Epithelial cell of prostate (primary cell): ENCODE results near the gene UBE2J2.

Experiments used
- DNase-seq: peaks from one replicate; pipeline ENCODE4 v3.0.0-alpha.2; 2011; ENCODE audit warnings: low read depth, low spot score
- H3K27ac ChIP-seq: fragments of 450-650 bp; 2 replicates; pipeline ENCODE4 v1.5.1; 2017; ENCODE audit warnings: mild to moderate bottlenecking

The UBE2J2 gene

DNA sequence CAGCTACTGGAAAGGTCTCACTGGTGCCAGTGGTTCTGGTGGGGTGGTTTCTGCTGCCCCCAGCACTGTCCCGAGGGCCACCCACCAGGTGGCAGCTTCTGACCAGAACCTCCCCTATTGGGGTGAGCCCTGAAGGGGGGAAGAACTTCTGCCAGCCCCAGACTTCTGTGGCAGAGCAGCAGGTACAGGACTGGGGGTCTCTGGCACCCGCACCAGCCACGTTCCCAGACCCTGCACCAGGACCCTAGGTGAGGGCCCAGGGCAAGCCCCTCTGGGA is 36.4 kb upstream of the UBE2J2 start:
- no peak for DNase-seq
- no peak overlapping the region for H3K27ac ChIP-seq

DNA sequence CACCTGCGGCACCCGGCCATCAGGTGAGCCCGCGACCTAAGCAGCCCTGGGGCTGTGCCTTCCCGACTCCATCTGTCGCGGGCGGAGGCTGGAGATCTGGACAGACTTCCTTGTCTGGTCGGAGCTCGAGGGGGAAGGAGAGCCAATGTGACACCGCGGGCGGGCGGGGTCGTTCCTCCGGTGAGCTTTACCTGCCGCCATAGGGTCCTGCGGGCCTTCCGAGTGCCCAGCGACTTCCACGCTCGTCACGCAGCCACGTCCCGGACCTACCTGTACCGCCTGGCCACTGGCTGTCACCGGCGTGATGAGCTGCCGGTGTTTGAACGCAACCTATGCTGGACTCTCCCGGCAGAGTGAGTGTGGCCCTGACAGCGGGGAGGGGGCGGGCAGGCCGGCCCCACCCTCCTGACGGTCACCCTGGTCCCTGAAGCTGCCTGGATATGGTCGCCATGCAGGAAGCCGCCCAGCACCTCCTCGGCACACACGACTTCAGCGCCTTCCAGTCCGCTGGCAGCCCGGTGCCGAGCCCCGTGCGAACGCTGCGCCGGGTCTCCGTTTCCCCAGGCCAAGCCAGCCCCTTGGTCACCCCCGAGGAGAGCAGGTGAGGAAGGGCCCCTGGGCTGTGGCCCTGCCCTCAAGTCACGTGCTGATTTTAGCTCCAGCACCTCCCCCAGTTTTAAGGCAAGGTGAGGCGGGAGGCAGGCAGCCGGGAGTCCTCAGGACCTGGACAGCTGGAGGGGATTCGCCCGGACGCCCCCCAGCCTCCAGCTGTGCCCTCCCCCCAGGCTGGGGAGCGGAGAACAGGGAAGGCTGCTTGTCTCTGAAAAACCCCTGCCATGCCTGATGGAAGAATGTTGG is 35.8 kb upstream of the UBE2J2 start:
- peak overlapping the region; percentile 87 for H3K27ac ChIP-seq
- DNase-seq, result no peak

DNA sequence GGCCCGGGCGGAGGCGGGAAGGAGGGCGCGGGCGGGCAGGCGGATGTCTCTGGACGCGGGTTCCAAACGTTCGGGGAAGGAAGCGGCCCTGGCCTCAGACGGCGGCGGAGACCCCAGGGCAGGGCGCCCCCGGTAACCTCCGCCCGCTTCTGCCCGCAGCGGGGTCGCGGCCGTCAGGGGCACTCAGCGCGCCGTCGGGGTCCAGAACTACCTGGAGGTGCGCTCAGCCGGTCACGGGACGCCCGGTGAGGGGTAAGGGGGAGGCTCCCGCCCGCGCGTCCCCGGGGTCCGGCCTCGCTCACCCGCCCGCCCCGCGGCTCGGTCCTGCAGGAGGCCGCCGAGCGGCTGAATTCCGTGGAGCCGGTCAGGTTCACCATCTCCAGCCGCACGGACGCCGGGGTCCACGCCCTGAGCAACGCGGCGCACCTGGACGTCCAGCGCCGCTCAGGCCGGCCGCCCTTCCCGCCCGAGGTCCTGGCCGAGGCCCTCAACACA is 35.1 kb upstream of the UBE2J2 start:
- no peak for DNase-seq

DNA sequence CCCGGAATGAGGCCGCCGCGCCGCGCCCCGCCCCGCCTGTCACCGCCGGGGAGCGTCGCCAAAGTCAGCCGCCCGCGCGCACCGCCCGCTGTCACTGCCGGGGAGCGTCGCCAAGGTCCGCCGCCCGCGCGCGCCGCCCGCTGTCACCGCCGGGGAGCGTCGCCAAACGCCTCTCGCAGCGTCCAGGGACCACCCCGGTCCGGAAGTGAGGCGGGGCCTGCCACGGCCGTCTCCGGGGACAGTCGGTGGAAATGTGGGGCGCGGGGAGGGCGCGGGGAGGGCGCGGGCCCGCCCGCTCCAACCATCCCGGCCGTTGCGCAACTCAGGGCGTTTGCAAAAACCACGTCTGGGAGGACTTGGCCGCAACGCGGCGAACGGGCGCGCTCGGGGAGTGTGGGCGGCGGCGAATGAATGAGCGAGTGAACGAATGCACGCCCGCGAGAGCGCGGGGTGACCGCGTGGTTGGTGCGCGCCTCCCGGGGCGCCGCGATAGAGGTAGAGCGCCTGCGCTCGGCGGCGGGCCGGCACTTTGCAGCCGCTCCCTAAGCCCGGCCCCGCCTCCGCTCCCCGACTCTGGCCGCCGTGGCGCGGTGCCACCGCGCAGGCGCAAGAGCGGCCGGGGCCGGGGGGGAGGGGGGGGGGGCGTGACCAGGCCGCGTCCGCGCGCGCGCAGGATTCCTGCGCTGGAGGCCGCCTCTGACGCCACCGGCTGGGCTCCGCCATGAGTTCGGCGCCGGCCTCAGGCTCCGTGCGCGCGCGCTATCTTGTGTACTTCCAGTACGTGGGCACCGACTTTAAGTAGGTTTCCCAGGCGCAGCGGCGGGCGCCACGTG is 34.5 kb upstream of the UBE2J2 start, which contains the start of the genes ACAP3 and PUSL1:
Gene ACAP3 (minus strand): TSS at position 8 of the 833 bp plus-strand sequence. CDS start 115 bp downstream, outside the sequence.
Gene PUSL1 (plus strand): TSS at position 675 of the 833 bp plus-strand sequence. CDS start 47 bp downstream, at position 722.
- DNase-seq, result peak; percentile 70
- H3K27ac ChIP-seq, result peak within 1 kb of the TSS; percentile 87

More for the DNA sequence above, 35.1 kb upstream of the UBE2J2 start:
- peak overlapping the region; percentile 87 for H3K27ac ChIP-seq

DNA sequence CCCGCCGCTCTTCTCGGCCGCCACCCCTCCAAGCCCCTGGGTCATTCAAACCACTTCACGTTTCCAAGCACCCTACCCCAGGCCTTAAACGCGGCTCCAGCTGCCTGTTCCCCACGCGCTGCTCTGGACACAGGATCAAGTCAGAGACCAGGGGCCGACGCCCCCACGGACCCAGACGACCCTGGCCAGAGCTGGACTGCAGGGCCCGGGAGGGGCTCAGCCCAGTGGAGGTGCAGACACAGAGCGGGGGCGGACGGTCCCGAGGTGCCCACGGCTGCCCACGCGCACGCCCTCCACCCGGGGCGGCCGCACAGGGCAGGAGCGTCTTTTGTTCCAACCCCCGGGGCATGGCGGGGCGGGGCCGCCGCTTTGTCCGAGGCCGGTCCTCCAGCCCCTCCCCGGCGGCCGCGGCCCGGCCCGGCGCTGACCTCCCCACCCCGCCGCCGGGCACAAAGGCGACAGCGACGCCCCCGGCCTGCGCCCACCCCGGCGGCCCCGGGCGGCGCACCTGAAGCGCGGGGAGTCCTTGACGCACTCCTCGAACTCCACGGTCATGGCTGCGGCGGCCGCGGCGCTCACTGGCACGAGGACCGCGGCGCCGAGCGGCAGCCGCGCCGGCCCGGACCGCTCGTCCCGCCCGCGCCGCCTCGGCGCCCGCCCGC is 33.7 kb upstream of the UBE2J2 start:
- H3K27ac ChIP-seq, result peak overlapping the region; percentile 87
- DNase-seq, result no peak

DNA sequence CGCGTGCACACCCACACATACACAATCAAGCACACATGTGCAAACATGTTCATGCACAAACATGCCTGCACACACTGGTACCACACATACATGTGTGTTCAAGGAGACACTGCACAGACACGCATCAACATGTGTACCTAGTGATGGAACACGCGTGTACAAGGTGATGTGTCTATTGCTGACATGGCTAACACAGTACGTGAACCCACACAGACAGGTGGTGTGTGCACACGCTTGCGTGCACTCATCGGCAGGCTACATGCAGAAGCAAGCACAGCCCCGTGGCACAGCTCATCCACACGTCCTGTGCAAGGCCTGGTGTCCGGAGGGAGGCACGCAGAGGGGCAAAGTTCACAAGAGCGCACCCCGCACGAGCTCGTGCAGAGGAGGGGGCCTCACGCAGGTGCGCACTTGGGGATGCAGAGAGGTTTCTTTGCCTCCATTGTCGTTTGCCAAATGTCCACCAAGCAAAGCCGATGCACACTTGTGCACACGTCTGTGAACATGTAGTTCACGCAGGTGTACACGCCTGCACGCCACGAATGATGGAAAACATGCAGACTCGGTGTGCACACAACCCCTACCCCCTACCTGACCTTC is 33.1 kb upstream of the UBE2J2 start:
- no peak for DNase-seq
- H3K27ac ChIP-seq, result no peak overlapping the region

DNA sequence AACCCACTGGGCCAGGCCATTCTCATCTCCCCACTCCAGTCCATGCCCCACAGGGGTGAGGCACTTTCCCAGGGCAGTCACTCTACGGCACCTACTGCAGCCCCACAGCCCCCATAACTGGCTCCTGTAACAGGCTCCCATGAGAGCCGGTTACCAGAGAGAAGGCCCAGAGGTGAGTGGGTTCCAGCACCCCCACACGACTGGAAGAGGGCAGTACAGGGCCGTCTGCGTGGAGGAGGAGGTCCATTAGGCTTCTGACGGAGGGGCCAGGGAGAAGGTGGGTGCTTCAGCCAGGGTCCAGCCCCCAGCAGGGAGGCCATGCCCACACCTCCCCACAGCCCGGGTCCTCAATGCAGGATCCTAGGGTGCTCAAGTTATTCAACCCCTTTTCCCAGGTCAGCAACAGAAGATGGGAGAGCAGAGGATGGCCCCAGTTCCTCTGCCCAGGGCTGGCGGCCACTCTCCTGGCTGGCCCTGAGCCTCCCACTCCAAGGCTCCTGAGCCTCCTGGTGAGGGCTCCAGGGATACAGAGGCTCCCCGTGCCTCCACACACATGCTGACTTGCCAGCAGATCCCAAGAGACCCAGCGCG is 32.5 kb upstream of the UBE2J2 start:
- peak overlapping the region; percentile 63 for H3K27ac ChIP-seq
- no peak for DNase-seq

DNA sequence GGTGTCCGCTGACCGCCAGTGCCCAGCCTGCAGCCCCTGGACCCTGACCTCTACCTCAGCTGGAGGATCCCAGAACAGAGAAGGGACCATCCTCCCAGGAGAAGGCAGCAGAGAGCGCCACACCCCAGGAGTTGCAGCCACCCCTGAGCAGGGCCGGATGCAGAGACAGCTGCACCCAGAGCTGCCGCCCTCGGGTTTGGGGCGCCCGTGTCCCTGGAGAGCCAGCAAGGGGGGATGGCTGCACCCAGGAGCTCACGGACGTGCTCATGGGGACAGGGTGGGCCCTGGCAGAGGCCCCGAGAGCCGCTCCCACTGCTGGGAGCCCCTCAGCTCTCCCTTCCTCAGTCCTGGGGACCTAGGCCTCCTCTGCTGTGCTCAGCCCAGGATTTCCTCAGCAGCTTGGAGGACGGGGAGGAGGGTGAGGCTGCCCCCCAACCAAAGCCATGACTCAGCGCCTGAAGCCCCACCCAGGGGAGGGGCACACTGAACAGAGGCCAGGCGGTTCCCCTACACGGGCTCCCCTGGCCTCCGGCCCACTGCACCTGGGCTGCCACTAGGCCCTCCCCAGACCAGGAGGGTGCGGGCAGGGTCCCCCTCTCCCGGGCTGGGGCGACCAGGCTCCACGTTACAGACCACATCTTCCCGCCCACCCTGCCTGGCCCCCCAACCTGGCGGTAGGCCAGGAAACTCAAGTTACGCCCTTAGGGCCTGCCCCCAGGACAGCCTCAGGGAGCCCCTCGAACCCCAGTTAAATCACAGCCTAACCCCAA is 31.8 kb upstream of the UBE2J2 start:
- DNase-seq, result no peak
- H3K27ac ChIP-seq, result peak overlapping the region; percentile 63

DNA sequence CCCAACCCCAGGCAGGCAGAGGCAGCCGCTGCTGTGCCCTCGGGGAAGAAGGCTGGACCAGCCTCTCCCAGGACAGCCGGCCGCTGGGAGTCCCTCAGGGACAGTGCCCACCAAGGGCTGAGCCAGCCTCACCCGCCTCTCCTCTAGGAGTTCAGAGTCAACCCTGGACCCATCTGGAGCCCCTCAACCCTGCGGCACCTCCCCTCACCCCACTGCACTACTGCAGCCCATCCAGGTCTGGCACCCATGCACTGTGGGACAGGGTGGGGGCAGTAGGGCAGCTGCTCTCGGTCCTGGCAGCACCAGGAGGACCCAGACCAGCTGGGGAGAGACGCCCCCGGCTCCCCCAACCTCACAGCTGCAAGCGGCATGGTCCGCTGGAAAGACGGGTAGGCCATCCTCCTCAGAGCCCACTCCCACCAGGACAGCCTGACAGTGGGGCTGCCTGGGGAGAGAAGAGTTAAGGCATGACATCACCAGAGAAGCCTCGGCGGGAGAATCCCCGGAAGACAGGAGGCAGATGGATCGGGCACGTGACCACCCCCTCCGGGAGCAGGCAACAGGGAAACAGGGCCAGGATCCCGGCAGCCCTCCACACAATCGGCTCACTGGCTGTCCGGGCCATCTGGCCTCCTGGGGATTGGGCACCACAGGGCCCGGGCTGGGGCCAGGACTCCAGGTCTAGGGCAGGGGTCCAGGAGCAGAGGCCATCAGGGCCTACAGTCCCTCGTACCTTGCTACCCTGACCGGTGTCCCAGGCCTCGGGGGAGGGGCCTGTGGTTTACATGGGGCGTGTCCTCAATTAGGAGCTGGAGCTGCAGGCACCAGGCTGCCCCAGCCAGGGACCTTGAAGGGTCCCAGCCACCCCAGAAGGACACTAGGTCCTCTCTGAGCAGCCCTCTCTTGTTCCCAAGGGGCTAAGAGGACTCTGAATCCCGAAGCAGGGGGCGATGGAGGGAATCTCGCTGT is 31.0 kb upstream of the UBE2J2 start:
- peak overlapping the region; percentile 63 for H3K27ac ChIP-seq

DNA sequence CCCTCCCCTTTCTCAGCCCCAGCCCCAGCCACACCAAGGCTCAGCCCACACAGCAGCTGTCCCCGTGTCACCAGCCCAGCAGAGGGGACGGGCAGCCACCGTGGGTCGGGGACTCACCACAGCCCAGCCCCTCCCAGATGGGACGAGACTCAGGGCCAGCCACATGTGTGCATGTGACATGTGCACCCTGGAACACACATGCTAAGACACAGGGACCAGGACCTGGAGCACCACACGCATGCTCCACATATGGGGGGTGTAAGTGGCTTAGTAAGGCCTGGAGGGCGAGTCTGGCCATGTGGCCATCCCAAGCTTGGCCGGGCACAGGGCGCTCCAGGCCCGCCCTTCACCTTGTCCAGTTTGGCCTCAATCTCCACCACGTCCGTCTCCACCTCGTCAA is 30.1 kb upstream of the UBE2J2 start:
- DNase-seq, result no peak
- no peak overlapping the region for H3K27ac ChIP-seq

More for the DNA sequence above, 31.0 kb upstream of the UBE2J2 start:
- no peak for DNase-seq

DNA sequence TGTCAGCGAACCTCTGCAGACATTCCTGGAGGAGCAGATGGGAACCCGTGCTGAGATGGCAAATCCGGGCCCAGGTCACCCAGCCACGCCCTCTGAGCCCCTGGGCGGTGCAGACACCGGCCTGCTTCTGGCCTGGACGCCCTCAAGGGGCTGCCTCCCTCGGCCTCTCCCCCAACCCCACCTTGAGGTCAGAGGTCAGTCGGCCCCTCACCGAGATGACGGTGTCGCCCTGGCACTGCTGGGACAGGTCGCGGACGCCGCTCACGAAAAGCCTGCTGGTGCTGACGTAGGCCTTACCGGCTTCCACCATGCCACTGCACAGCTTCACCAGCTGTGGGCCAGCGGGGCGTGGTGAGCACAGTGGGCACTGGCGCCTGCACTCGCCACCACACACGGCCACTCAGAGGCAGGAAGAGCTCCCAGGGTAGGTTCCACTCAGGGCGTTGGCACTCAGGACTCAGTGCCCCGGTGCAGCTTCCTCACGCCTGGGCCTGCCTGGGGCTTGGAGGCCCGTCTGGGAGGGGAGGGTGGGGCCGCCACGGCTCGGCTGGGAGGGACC is 29.4 kb upstream of the UBE2J2 start:
- no peak for DNase-seq
- H3K27ac ChIP-seq, result no peak overlapping the region

DNA sequence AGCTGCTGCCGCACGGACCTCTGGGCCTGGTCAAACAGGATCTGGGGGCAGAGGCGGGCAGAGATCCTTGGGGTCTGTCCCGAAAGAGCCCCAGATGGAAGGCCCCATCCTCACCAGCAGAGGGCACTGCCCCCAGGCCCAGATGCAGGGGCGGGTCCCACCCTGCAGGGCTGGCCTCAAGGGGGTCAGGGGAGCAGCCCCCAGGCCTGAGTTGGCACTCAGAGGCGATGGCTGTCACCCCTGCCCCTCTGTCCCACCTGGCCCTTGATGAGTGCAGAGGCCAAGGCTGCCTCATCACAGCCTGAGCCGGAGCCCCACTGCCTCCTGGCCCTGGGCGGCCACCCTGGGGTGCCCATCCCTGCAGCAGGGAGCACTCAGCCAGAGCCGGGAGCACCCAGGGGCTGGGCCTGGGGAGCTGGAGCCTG is 28.4 kb upstream of the UBE2J2 start:
- H3K27ac ChIP-seq, result no peak overlapping the region
- DNase-seq, result no peak

DNA sequence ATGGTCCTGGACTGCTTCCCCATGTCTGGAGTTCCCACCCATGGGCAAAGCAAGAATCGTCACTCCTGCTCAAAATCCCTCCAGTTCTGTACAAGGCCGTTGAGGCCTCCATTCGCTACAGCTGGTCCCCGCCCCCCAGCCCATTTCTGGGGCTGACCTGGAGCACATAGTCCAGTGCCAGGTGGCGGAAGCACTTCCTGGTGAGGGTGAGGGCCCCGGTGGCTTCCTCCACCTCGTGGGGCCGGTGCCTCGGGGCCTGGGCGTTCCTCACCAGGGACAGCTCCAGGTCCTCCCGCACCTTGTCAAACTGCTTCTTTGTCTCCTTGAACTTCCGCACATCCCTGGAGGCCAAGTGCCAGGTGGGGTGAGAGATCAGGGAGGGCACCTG is 26.7 kb upstream of the UBE2J2 start:
- DNase-seq, result no peak

DNA sequence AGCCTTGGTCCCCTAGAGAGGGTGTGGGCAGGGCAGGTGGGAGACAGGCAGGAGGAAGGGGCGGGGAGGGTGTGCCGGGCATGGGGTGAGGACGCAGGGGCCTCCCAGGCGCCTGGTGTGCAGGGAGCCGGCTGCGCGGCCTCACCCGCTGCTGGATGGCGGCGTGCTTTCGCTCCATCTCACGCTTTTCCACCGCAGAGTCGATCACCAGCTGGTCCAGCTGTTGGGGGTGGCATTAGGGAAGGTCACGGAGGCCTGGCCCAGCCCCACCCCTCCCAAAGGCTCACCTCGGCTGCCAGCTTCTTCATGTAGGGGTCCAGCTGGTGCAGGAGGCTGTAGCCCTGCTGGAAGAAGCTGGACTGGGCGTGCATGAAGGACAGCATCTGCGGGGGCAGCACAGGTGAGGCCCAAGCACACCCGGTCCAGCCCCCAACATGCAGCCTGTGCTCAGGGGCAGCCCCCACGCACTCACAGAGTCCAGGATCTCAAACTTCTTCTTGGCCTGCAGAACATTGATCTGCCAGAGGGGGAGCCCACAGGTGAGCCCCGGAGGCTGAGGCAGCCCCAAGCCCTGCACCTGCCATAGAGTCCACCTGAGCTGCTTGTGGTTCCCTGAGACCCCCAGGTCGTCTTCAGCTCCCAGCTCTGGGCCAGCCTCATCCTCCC is 26.2 kb upstream of the UBE2J2 start:
- no peak overlapping the region for H3K27ac ChIP-seq
- no peak for DNase-seq

More for the DNA sequence above, 26.7 kb upstream of the UBE2J2 start:
- H3K27ac ChIP-seq, result no peak overlapping the region

DNA sequence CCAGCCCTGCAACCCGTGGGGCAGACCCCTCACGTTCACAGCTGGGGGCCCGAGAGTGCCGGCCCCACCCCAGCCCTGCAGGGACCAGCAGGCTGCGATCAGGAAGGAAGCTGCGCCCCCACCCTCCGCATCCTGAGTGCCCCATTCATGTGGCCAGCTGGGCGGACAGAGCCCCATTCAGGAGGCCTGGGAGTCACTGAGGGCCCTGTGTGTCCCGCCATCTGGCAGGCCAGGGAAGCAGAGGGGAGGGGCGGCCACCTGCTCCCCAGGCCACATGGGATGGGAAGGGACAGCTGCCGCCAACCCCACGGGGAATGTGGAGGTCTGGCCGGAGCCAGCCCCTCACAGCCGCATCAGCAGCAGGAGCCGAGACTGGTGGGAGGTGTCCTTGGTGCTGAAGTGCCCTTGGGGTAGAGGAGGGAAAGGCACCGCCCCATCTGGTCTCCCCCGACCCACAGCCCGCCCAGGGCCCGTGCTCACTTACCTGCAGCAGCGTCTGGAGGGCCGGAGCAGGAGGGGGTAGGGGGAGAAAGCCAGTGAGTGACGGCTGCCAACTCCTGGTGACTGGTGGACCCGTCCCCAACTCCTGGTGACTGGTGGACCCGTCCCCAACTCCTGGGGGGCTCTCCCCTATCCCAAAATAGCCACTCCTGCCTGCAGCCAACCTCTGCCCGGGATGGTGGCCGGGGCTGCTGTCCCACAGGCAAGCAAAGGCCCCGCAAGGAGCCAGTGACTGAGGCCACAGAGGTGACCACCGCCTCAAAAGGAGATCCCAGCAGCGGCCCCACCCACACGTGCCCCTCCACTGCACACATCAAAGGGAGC is 25.4 kb upstream of the UBE2J2 start:
- H3K27ac ChIP-seq, result no peak overlapping the region
- no peak for DNase-seq

DNA sequence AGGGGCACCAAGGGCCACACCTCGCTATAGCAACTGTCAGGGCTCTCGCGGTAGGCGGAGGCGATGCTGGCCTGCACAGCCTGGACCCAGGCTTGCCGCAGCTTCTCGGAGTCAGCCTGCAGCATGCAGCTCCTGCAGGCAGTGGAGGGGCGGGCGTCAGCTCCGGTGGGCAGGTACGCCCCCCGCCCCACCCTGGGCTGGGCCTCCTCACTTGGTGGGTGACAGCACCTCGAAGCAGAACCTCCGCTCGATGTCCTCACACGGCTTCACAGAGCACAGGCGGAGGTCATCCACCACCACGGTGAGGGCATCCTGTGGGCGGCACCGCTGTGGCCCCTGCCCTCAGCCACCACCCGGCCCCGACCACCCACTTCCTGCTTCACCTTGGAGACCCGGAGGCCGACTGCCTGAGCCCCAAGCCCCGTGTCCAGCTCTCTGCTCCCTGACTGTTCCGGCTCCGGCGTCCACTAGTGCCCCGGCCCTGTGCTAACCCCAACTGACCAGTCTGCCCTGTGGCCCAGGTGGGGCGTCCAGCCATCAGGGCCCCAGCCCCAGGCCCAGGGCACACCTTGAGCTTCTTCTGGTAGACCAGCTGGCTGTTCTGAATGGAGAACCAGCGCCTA is 24.3 kb upstream of the UBE2J2 start:
- no peak for DNase-seq
- no peak overlapping the region for H3K27ac ChIP-seq
